HG03280 (cell line): ENCODE results near the gene CACNA1I.
"Not testable (repeated sequence)": the region's sequence is repeated elsewhere in the genome, so short reads cannot be mapped to it uniquely, and the experiment has no call there.

Experiments used
- ATAC-seq: cut with Tn5 transposase; IDR thresholded peaks from one replicate; pipeline ENCODE4 v1.9.1; 2021; ENCODE audit warnings: mild to moderate bottlenecking, moderate library complexity; ENCODE audit not compliant: unreplicated experiment

The CACNA1I gene

GRCh38 chr22:39570665-39571064, at the start of gene CACNA1I:
Gene CACNA1I (plus strand): TSS chr22:39570753. CDS start chr22:39570753, 0 bp downstream.
- no peak for ATAC-seq

- not testable (repeated sequence) for ATAC-seq
Observed at GRCh38 chr22:39521106-39521885, 49.3 kb upstream of the CACNA1I start.

GRCh38 chr22:39522091-39522490, 48.5 kb upstream of the CACNA1I start:
- ATAC-seq, result not testable (repeated sequence)

- no peak for ATAC-seq
Observed at GRCh38 chr22:39522567-39523300, 47.8 kb upstream of the CACNA1I start.

GRCh38 chr22:39524089-39524752, 46.3 kb upstream of the CACNA1I start:
- no peak for ATAC-seq

GRCh38 chr22:39524753-39525657, 45.5 kb upstream of the CACNA1I start:
- ATAC-seq, result no peak

- no peak for ATAC-seq
Observed at GRCh38 chr22:39525658-39525975, 44.9 kb upstream of the CACNA1I start.

- ATAC-seq, result no peak
Observed at GRCh38 chr22:39526736-39527171, 43.8 kb upstream of the CACNA1I start.

GRCh38 chr22:39527481-39527961, 43.0 kb upstream of the CACNA1I start:
- no peak for ATAC-seq

- ATAC-seq, result no peak
Observed at GRCh38 chr22:39528080-39528661, 42.4 kb upstream of the CACNA1I start.

- ATAC-seq, result peak; percentile 33
Observed at GRCh38 chr22:39528681-39529486, 41.7 kb upstream of the CACNA1I start.

GRCh38 chr22:39529487-39529851, 41.1 kb upstream of the CACNA1I start:
- ATAC-seq, result no peak

- no peak for ATAC-seq
Observed at GRCh38 chr22:39530116-39530515, 40.4 kb upstream of the CACNA1I start.

GRCh38 chr22:39530692-39531331, 39.7 kb upstream of the CACNA1I start:
- no peak for ATAC-seq

- peak; percentile 74 for ATAC-seq
Observed at GRCh38 chr22:39532215-39533073, 38.1 kb upstream of the CACNA1I start, which contains the start of gene RPS19BP1. Gene RPS19BP1 (minus strand): TSS chr22:39532748. CDS start chr22:39532738, 10 bp downstream.

- ATAC-seq, result no peak
Observed at GRCh38 chr22:39534092-39534506, 36.5 kb upstream of the CACNA1I start.

GRCh38 chr22:39534591-39535356, 35.8 kb upstream of the CACNA1I start:
- no peak for ATAC-seq
